ENCODE measurements around the gene COX20. TPM values are rescaled to one million over a fixed set of nuclear protein-coding genes. Genes with fewer than 3 reads are reported as not detected.
A peak's percentile ranks its signal among the peaks of the same experiment; 100 is the strongest.

The COX20 gene
- total and polyA plus RNA-seq, 2 of the 13 experiments (the other 11 are each of a cell fraction or from before 2014, with no cell fraction given): 34.4 to 95.8 TPM

DNA sequence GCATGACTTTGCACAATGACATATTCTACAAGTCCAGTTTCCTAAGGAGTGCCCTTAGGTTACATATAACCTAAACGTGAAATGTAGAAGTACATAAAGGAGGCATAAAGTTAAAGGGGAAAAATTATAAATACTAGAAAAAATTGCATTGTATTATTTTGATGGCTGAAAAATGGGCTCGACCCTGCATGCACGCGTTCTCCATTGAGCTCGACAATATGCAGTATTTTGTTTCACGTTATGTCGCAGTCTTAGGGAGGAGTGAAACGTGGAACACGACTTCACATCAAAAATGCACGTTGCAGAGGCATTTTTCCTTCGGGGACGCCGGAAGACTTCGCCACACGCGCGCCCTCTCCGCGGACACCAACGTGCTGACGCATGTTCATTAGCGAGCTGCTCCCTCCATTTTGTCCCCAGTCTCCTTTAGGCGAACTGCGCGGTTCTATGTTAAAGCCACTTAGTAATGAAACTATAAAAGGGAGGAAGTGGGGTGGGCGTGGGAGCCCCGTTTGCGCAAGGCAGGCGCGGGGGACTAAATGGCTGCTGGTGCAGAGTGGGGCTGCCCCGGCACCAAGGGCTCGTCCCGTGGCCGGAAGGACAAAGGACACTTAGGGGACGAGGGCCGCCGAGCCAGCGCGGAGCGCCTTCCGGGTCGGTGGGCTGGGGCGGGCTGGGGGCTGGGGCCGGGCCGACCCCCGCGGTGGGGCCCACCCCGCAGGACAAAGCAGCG lies 749 bp upstream of the COX20 start (continued):
- TF ChIP-seq SRSF4 (IDR thresholded peaks at IDR 0.05; ENCODE audit: low read depth, low read length, poor library complexity, severe bottlenecking) (no peak), ZBTB40 (IDR thresholded peaks at IDR 0.05) (no peak), ZBTB40 (CRISPR knock-in tag; IDR thresholded peaks at IDR 0.05) (peak; percentile 69; the same call in 1 of the 2 replicates), RAD21 (CRISPR knock-in tag; IDR thresholded peaks at IDR 0.05) (0 out of 2 replicates have a peak, but pooled peaks have one; percentile 4), ZNF546 (CRISPR knock-in tag; conservative IDR thresholded peaks at IDR 0.05) (no peak), HNRNPUL1 (IDR thresholded peaks at IDR 0.05; ENCODE audit: low read depth, low read length) (peak; percentile 70), HBP1 (CRISPR knock-in tag; IDR thresholded peaks at IDR 0.05; ENCODE audit: low read depth) (peak; percentile 79; the same call in 1 of the 2 replicates), KAT2B (IDR thresholded peaks at IDR 0.05; ENCODE audit: borderline replicate concordance, low read depth, low read length) (no peak), MXD4 (CRISPR knock-in tag; IDR thresholded peaks at IDR 0.05) (no peak; the same call in 1 of the 2 replicates), ERF (CRISPR knock-in tag; IDR thresholded peaks at IDR 0.05) (peak; percentile 76), ZNF160 (CRISPR knock-in tag; IDR thresholded peaks at IDR 0.05) (no peak; the same call in 1 of the 2 replicates), HNF1A (IDR thresholded peaks at IDR 0.05; ENCODE audit: low read depth) (no peak), HNF1A (CRISPR knock-in tag; IDR thresholded peaks at IDR 0.05; ENCODE audit: borderline replicate concordance) (peak; percentile 34; the same call in 1 of the 2 replicates), SIX4 (CRISPR knock-in tag; IDR thresholded peaks at IDR 0.05) (no peak; the same call in 1 of the 2 replicates), TAF15 (IDR thresholded peaks at IDR 0.05; ENCODE audit: low read depth, low read length, poor library complexity, severe bottlenecking) (no peak)

Measured in HepG2 (cell line).